A549 treated with RU486 at 1 μM for 4 hours (cell line): Measurements from ENCODE around the gene NDUFS4. TPM values are rescaled to one million over a fixed set of nuclear protein-coding genes. Genes with fewer than 3 reads are reported as not detected.

Source experiments
- total RNA-seq: library from RNA; stranded (reverse); fragments of 200-300 nt; extraction: Qiagen RNA extraction; gene quantifications from 5 replicates; pipeline ENCODE4 v1.2.3, GENCODE V29; 2022; ENCODE audit warnings: low read depth

The NDUFS4 gene
- 106 to 146 TPM (median 119 TPM) in 5 replicates for total RNA-seq

GRCh38 chr5:53560506-53561191 lies at the start of gene NDUFS4:
Gene NDUFS4, plus strand, starts transcription at chr5:53560639. Its CDS starts 24 bp downstream, at chr5:53560663.

Other genes with a start within 250 kb of the NDUFS4 start
- gene FST, start 80.0 kb upstream of the NDUFS4 start, total RNA-seq: 9.0 to 11.2 TPM (median 10.9 TPM) in 5 replicates